NK-92 treated with Interleukin-12 subunit alpha and Interleukin-12 subunit beta, amount 100 ng/mL, for 24 hours (cell line): ENCODE measurements around the gene ABCA5.

Source experiments
- DNase-seq: peaks from one replicate; lab custom pipeline; 2025; lab: John Stamatoyannopoulos, UW

Gene ABCA5

GRCh38 chr17:69327060-69327831, at the start of gene ABCA5:
Gene ABCA5, minus strand, starts transcription at chr17:69327133. Its CDS starts 12,718 bp downstream, at chr17:69314415.
- DNase-seq = peak; percentile 41

GRCh38 chr17:69375229-69375628, 48.3 kb upstream of the ABCA5 start:
- peak; percentile 27 for DNase-seq

GRCh38 chr17:69373069-69373468, 46.1 kb upstream of the ABCA5 start:
- no peak for DNase-seq

GRCh38 chr17:69367298-69367697, 40.4 kb upstream of the ABCA5 start:
- DNase-seq = peak; percentile 10

- no peak for DNase-seq
These were observed 36.7 kb upstream of the ABCA5 start for GRCh38 chr17:69363488-69364210.

- DNase-seq = no peak
These were observed 34.2 kb upstream of the ABCA5 start for GRCh38 chr17:69361156-69361555.

GRCh38 chr17:69358688-69359596, 32.0 kb upstream of the ABCA5 start:
- DNase-seq = peak; percentile 47

GRCh38 chr17:69357701-69358100, 30.8 kb upstream of the ABCA5 start:
- DNase-seq = no peak

- no peak for DNase-seq
These were observed 29.7 kb upstream of the ABCA5 start for GRCh38 chr17:69356625-69357024.

GRCh38 chr17:69350911-69351310, 24.0 kb upstream of the ABCA5 start:
- no peak for DNase-seq

GRCh38 chr17:69348429-69348828, 21.5 kb upstream of the ABCA5 start:
- no peak for DNase-seq

- no peak for DNase-seq
These were observed 19.8 kb upstream of the ABCA5 start for GRCh38 chr17:69346766-69347165.

- DNase-seq = no peak
These were observed 18.0 kb upstream of the ABCA5 start for GRCh38 chr17:69344939-69345338.

GRCh38 chr17:69342896-69343644, 16.1 kb upstream of the ABCA5 start:
- no peak for DNase-seq

GRCh38 chr17:69339937-69340336, 13.0 kb upstream of the ABCA5 start:
- no peak for DNase-seq

- DNase-seq = no peak
These were observed 10.1 kb upstream of the ABCA5 start for GRCh38 chr17:69336996-69337395.

- no peak for DNase-seq
These were observed 9.6 kb upstream of the ABCA5 start for GRCh38 chr17:69336580-69336979.

GRCh38 chr17:69335058-69335457, 8.1 kb upstream of the ABCA5 start:
- no peak for DNase-seq

- no peak for DNase-seq
These were observed 6.6 kb upstream of the ABCA5 start for GRCh38 chr17:69333561-69333960.

- DNase-seq = no peak
These were observed 4.8 kb upstream of the ABCA5 start for GRCh38 chr17:69331756-69332155.

GRCh38 chr17:69326377-69327059, 415 bp downstream of the ABCA5 start:
- no peak for DNase-seq
